Measurements from ENCODE around the gene SPEM1.
A peak's percentile ranks its signal among the peaks of the same experiment; 100 is the strongest.

SPEM1 gene

GRCh38 chr17:7391307-7391706 lies 28.8 kb upstream of the SPEM1 start:
- no peaks in the 10 kb centered on the region; the same call in 1 of the 2 replicates for H3K36me3 ChIP-seq (replicated peaks)
- in situ Hi-C loops (cut with MboI; ENCODE audit: low sequenced_read_pairs): no loop called here
- H3K4me1 ChIP-seq: peaks cover 6% of the 10 kb centered on the region
- H3K9me3 ChIP-seq: no peaks in the 10 kb centered on the region
- no peaks in the 10 kb centered on the region for H3K27me3 ChIP-seq (ENCODE audit: low read depth)
- no peak for DNase-seq (ENCODE audit: low spot score in 2 of 2)
- H3K4me3 ChIP-seq: no peak overlapping the region

- Histone ChIP-seq H3K4me3 (peak overlapping the region; percentile 61), H3K4me1 (peaks cover 6% of the 10 kb centered on the region), H3K27me3 (ENCODE audit: low read depth) (no peaks in the 10 kb centered on the region), H3K36me3 (replicated peaks) (no peaks in the 10 kb centered on the region; the same call in 1 of the 2 replicates), H3K9me3 (no peaks in the 10 kb centered on the region)
- in situ Hi-C loops (cut with MboI; ENCODE audit: low sequenced_read_pairs): no loop called here
- no peak for DNase-seq (ENCODE audit: low spot score in 2 of 2)
These were observed 27.2 kb upstream of the SPEM1 start for GRCh38 chr17:7392696-7393612.

- Histone ChIP-seq H3K27me3 (ENCODE audit: low read depth) (no peaks in the 10 kb centered on the region), H3K4me1 (peaks cover 6% of the 10 kb centered on the region), H3K36me3 (replicated peaks) (no peaks in the 10 kb centered on the region; the same call in 1 of the 2 replicates), H3K9me3 (no peaks in the 10 kb centered on the region), H3K4me3 (peak overlapping the region; percentile 61)
- in situ Hi-C loops (cut with MboI; ENCODE audit: low sequenced_read_pairs): no loop called here
- peak; percentile 56 to 79 for DNase-seq (ENCODE audit: low spot score in 2 of 2)
These were observed 26.3 kb upstream of the SPEM1 start for GRCh38 chr17:7393613-7394451.

GRCh38 chr17:7394452-7395191 lies 25.5 kb upstream of the SPEM1 start, which contains the start of gene PLSCR3:
TSS of gene PLSCR3 (minus strand) at chr17:7394525. CDS start at chr17:7394110, 415 bp downstream.
- H3K27me3 ChIP-seq (ENCODE audit: low read depth): no peaks in the 10 kb centered on the region
- peak within 1 kb of the TSS; percentile 61 for H3K4me3 ChIP-seq
- H3K36me3 ChIP-seq (replicated peaks): no peaks in the 10 kb centered on the region; the same call in 1 of the 2 replicates
- peak; percentile 83 to 93 for DNase-seq (ENCODE audit: low spot score in 2 of 2)
- in situ Hi-C loops (cut with MboI; ENCODE audit: low sequenced_read_pairs): no loop called here
- no peaks in the 10 kb centered on the region for H3K9me3 ChIP-seq
- peaks cover 6% of the 10 kb centered on the region for H3K4me1 ChIP-seq

- Histone ChIP-seq H3K36me3 (replicated peaks) (no peaks in the 10 kb centered on the region; the same call in 1 of the 2 replicates), H3K9me3 (no peaks in the 10 kb centered on the region), H3K27me3 (ENCODE audit: low read depth) (no peaks in the 10 kb centered on the region), H3K4me1 (peaks cover 6% of the 10 kb centered on the region), H3K4me3 (no peak overlapping the region)
- in situ Hi-C loops (cut with MboI; ENCODE audit: low sequenced_read_pairs): no loop called here
- no peak for DNase-seq (ENCODE audit: low spot score in 2 of 2)
These were observed 24.0 kb upstream of the SPEM1 start for GRCh38 chr17:7396147-7396546.

GRCh38 chr17:7398612-7399011 lies 21.5 kb upstream of the SPEM1 start:
- Histone ChIP-seq H3K36me3 (replicated peaks) (peaks cover 5% of the 10 kb centered on the region; the same call in 1 of the 2 replicates), H3K4me3 (no peak overlapping the region), H3K9me3 (no peaks in the 10 kb centered on the region), H3K4me1 (peaks cover 13% of the 10 kb centered on the region), H3K27me3 (ENCODE audit: low read depth) (no peaks in the 10 kb centered on the region)
- no peak for DNase-seq (ENCODE audit: low spot score in 2 of 2)
- in situ Hi-C loops (cut with MboI; ENCODE audit: low sequenced_read_pairs): no loop called here

- Histone ChIP-seq H3K4me1 (peaks cover 6% of the 10 kb centered on the region), H3K9me3 (no peaks in the 10 kb centered on the region), H3K36me3 (replicated peaks) (peaks cover 5% of the 10 kb centered on the region; the same call in 1 of the 2 replicates), H3K27me3 (ENCODE audit: low read depth) (no peaks in the 10 kb centered on the region), H3K4me3 (peak overlapping the region; percentile 69)
- DNase-seq (ENCODE audit: low spot score in 2 of 2): peak; percentile 10 to 79
- in situ Hi-C loops (cut with MboI; ENCODE audit: low sequenced_read_pairs): no loop called here
These were observed 16.9 kb upstream of the SPEM1 start for GRCh38 chr17:7403043-7403726.

- Histone ChIP-seq H3K27me3 (ENCODE audit: low read depth) (no peaks in the 10 kb centered on the region), H3K36me3 (replicated peaks) (peaks cover 5% of the 10 kb centered on the region; the same call in 1 of the 2 replicates), H3K9me3 (no peaks in the 10 kb centered on the region), H3K4me3 (peak overlapping the region; percentile 69), H3K4me1 (peaks cover 6% of the 10 kb centered on the region)
- no peak for DNase-seq (ENCODE audit: low spot score in 2 of 2)
- in situ Hi-C loops (cut with MboI; ENCODE audit: low sequenced_read_pairs): no loop called here
These were observed 16.5 kb upstream of the SPEM1 start for GRCh38 chr17:7403727-7403976.

GRCh38 chr17:7403977-7404736 lies 16.0 kb upstream of the SPEM1 start, which contains the start of gene TMEM256:
TSS of gene TMEM256 (minus strand) at chr17:7404097. CDS start at chr17:7404084, 13 bp downstream.
- H3K36me3 ChIP-seq (replicated peaks): peaks cover 5% of the 10 kb centered on the region; the same call in 1 of the 2 replicates
- no peaks in the 10 kb centered on the region for H3K9me3 ChIP-seq
- no peaks in the 10 kb centered on the region for H3K27me3 ChIP-seq (ENCODE audit: low read depth)
- peaks cover 6% of the 10 kb centered on the region for H3K4me1 ChIP-seq
- peak; percentile 99 for DNase-seq (ENCODE audit: low spot score in 2 of 2)
- H3K4me3 ChIP-seq: peak within 1 kb of the TSS; percentile 69
- in situ Hi-C loops (cut with MboI; ENCODE audit: low sequenced_read_pairs): no loop called here

GRCh38 chr17:7404737-7405349 lies 15.3 kb upstream of the SPEM1 start:
- peaks cover 6% of the 10 kb centered on the region for H3K4me1 ChIP-seq
- in situ Hi-C loops (cut with MboI; ENCODE audit: low sequenced_read_pairs): no loop called here
- H3K9me3 ChIP-seq: no peaks in the 10 kb centered on the region
- no peaks in the 10 kb centered on the region for H3K27me3 ChIP-seq (ENCODE audit: low read depth)
- peaks cover 10% of the 10 kb centered on the region for H3K36me3 ChIP-seq (replicated peaks)
- H3K4me3 ChIP-seq: peak overlapping the region; percentile 69
- DNase-seq (ENCODE audit: low spot score in 2 of 2): peak in 1 of 2 experiments; percentile 74

- Histone ChIP-seq H3K4me1 (peaks cover 6% of the 10 kb centered on the region), H3K36me3 (replicated peaks) (peaks cover 14% of the 10 kb centered on the region), H3K27me3 (ENCODE audit: low read depth) (no peaks in the 10 kb centered on the region), H3K4me3 (peak overlapping the region; percentile 69), H3K9me3 (no peaks in the 10 kb centered on the region)
- in situ Hi-C loops (cut with MboI; ENCODE audit: low sequenced_read_pairs): no loop called here
- DNase-seq (ENCODE audit: low spot score in 2 of 2): peak in 1 of 2 experiments; percentile 40
These were observed 14.5 kb upstream of the SPEM1 start for GRCh38 chr17:7405350-7406234.

All from HAP-1 (cell line).